ENCODE measurements around the gene PCID2. TPM values are rescaled to one million over a fixed set of nuclear protein-coding genes. Genes with fewer than 3 reads are reported as not detected.

The PCID2 gene
- polyA plus RNA-seq, 1 donor from 2014 or later, result 81.3 TPM

DNA sequence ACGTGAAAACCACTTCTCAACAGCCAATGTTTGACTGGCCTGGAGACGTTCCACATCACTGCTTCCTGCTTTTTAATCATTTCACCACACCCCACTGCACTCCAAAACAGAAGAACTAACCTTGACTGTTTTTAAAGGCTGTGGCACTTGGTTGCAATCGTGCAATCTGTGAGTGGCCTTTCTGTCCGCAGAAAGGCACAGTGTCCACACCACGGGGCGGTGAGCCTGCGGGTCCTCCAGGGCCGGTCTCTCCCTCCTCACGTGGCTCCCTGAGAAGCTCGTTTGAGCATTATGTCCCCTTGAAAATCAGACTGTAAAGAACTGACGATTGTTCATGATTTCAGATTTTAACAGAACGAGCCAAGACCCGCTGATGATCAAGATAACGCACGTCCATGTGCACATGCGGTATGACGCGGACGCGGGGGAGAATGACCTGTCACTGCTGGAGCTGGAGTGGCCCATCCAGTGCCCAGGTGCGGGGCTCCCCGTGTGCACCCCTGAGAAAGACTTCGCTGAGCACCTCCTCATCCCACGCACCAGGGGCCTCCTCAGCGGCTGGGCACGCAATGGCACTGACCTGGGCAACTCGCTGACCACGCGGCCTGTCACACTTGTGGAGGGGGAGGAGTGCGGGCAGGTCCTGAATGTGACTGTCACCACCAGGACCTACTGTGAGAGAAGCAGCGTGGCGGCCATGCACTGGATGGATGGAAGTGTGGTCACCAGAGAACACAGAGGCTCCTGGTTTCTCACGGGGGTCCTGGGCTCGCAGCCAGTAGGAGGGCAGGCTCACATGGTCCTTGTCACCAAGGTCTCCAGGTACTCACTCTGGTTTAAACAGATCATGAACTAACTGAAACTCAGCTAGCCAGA is 37.0 kb downstream of the PCID2 start:
- H2AFZ ChIP-seq (ENCODE audit: low read depth, low read length), result no peak overlapping the region
- H3K27me3 ChIP-seq (ENCODE audit: insufficient read depth, low read depth, low read length), result no peaks in the 10 kb centered on the region
- no peaks in the 10 kb centered on the region for H3K79me2 ChIP-seq (replicated peaks; ENCODE audit: insufficient read depth, low read length)
- TF ChIP-seq EP300 (conservative IDR thresholded peaks at IDR 0.05; ENCODE audit: poor library complexity, severe bottlenecking) (no peak), EZH2 (IDR thresholded peaks at IDR 0.05; ENCODE audit: borderline replicate concordance, insufficient read depth, low read length, poor library complexity, severe bottlenecking) (no peak), SMC3 (conservative IDR thresholded peaks at IDR 0.05; ENCODE audit: poor library complexity) (no peak), RAD21 (conservative IDR thresholded peaks at IDR 0.05) (no peak), POLR2AphosphoS5 (IDR thresholded peaks at IDR 0.05) (no peak), MXI1 (conservative IDR thresholded peaks at IDR 0.05; ENCODE audit: poor library complexity, severe bottlenecking) (no peak)
- TF ChIP-seq, protein P1, sequence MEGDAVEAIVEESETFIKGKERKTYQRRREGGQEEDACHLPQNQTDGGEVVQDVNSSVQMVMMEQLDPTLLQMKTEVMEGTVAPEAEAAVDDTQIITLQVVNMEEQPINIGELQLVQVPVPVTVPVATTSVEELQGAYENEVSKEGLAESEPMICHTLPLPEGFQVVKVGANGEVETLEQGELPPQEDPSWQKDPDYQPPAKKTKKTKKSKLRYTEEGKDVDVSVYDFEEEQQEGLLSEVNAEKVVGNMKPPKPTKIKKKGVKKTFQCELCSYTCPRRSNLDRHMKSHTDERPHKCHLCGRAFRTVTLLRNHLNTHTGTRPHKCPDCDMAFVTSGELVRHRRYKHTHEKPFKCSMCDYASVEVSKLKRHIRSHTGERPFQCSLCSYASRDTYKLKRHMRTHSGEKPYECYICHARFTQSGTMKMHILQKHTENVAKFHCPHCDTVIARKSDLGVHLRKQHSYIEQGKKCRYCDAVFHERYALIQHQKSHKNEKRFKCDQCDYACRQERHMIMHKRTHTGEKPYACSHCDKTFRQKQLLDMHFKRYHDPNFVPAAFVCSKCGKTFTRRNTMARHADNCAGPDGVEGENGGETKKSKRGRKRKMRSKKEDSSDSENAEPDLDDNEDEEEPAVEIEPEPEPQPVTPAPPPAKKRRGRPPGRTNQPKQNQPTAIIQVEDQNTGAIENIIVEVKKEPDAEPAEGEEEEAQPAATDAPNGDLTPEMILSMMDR (IDR thresholded peaks at IDR 0.05; ENCODE audit: poor library complexity, severe bottlenecking), result no peak
- TF ChIP-seq, protein P2, sequence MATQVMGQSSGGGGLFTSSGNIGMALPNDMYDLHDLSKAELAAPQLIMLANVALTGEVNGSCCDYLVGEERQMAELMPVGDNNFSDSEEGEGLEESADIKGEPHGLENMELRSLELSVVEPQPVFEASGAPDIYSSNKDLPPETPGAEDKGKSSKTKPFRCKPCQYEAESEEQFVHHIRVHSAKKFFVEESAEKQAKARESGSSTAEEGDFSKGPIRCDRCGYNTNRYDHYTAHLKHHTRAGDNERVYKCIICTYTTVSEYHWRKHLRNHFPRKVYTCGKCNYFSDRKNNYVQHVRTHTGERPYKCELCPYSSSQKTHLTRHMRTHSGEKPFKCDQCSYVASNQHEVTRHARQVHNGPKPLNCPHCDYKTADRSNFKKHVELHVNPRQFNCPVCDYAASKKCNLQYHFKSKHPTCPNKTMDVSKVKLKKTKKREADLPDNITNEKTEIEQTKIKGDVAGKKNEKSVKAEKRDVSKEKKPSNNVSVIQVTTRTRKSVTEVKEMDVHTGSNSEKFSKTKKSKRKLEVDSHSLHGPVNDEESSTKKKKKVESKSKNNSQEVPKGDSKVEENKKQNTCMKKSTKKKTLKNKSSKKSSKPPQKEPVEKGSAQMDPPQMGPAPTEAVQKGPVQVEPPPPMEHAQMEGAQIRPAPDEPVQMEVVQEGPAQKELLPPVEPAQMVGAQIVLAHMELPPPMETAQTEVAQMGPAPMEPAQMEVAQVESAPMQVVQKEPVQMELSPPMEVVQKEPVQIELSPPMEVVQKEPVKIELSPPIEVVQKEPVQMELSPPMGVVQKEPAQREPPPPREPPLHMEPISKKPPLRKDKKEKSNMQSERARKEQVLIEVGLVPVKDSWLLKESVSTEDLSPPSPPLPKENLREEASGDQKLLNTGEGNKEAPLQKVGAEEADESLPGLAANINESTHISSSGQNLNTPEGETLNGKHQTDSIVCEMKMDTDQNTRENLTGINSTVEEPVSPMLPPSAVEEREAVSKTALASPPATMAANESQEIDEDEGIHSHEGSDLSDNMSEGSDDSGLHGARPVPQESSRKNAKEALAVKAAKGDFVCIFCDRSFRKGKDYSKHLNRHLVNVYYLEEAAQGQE (IDR thresholded peaks at IDR 0.05; ENCODE audit: borderline replicate concordance), result no peak
- no peak overlapping the region for H3K27ac ChIP-seq (ENCODE audit: low read length)
- H3K9me3 ChIP-seq (ENCODE audit: low read length), result no peaks in the 10 kb centered on the region
- no peak overlapping the region for H3K4me3 ChIP-seq (ENCODE audit: low read length)
- no peak overlapping the region for H3K4me2 ChIP-seq (ENCODE audit: low read length)
- no peak overlapping the region for H3K9ac ChIP-seq (ENCODE audit: low read length)
- no peaks in the 10 kb centered on the region for H3K9me2 ChIP-seq (ENCODE audit: insufficient read depth, low read length)
- no peaks in the 10 kb centered on the region for H4K20me1 ChIP-seq (ENCODE audit: insufficient read depth)
- no peaks in the 10 kb centered on the region for H3F3A ChIP-seq (ENCODE audit: insufficient read depth, low read length, poor library complexity, severe bottlenecking)
- H3K36me3 ChIP-seq (ENCODE audit: insufficient read depth, low read length), result no peaks in the 10 kb centered on the region

DNA sequence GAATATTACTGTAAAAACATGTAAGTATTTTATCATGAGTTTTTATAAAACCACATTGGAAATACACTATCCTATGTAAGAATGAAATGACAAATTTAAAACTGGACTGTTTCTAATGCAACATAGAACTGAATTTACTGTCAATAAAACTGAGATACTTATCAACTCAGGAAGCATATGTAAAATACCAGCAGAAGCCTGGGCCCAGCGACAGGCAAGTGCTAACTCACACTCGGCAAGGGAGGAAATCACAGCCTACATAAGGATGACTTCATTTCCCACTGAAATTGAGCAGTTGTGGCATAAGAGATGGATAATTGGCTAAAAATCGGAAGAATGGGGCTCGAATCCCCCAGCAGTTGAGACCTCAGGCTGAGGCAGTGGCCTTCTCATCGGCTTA is 38.0 kb downstream of the PCID2 start:
- Histone ChIP-seq H4K20me1 (ENCODE audit: insufficient read depth) (no peaks in the 10 kb centered on the region), H3K4me2 (ENCODE audit: low read length) (no peak overlapping the region), H3K9ac (ENCODE audit: low read length) (no peak overlapping the region), H3K27ac (ENCODE audit: low read length) (no peak overlapping the region), H2AFZ (ENCODE audit: low read depth, low read length) (no peak overlapping the region), H3K79me2 (replicated peaks; ENCODE audit: insufficient read depth, low read length) (no peaks in the 10 kb centered on the region), H3F3A (ENCODE audit: insufficient read depth, low read length, poor library complexity, severe bottlenecking) (no peaks in the 10 kb centered on the region), H3K9me2 (ENCODE audit: insufficient read depth, low read length) (no peaks in the 10 kb centered on the region), H3K36me3 (ENCODE audit: insufficient read depth, low read length) (no peaks in the 10 kb centered on the region), H3K4me3 (ENCODE audit: low read length) (no peak overlapping the region), H3K9me3 (ENCODE audit: low read length) (no peaks in the 10 kb centered on the region), H3K27me3 (ENCODE audit: insufficient read depth, low read depth, low read length) (no peaks in the 10 kb centered on the region)
- TF ChIP-seq TAF1 (IDR thresholded peaks at IDR 0.05; ENCODE audit: low read depth), result no peak
- TF ChIP-seq EZH2 (IDR thresholded peaks at IDR 0.05; ENCODE audit: borderline replicate concordance, insufficient read depth, low read length, poor library complexity, severe bottlenecking), result no peak
- TF ChIP-seq SMC3 (conservative IDR thresholded peaks at IDR 0.05; ENCODE audit: poor library complexity), result no peak
- TF ChIP-seq, protein P2 (IDR thresholded peaks at IDR 0.05; ENCODE audit: borderline replicate concordance), result no peak
- no peak for TF ChIP-seq EP300 (conservative IDR thresholded peaks at IDR 0.05; ENCODE audit: poor library complexity, severe bottlenecking)
- TF ChIP-seq POLR2AphosphoS5 (IDR thresholded peaks at IDR 0.05), result no peak
- no peak for TF ChIP-seq RAD21 (conservative IDR thresholded peaks at IDR 0.05)
- no peak for TF ChIP-seq MXI1 (conservative IDR thresholded peaks at IDR 0.05; ENCODE audit: poor library complexity, severe bottlenecking)
- TF ChIP-seq, protein P1 (IDR thresholded peaks at IDR 0.05; ENCODE audit: poor library complexity, severe bottlenecking), result no peak
